ENCODE measurements around the gene GMDS.
"Not testable (repeated sequence)": the region's sequence is repeated elsewhere in the genome, so short reads cannot be mapped to it uniquely, and the experiment has no call there.

GMDS gene

GRCh38 chr6:1858196-1858595 is 387.2 kb downstream of the GMDS start:
- no peaks in the 10 kb centered on the region for H3K36me3 ChIP-seq (ENCODE audit: insufficient read depth, low read length)
- H3K9me3 ChIP-seq (ENCODE audit: low read length), result no peaks in the 10 kb centered on the region
- H3K4me1 ChIP-seq (ENCODE audit: insufficient read depth, low read length), result no peaks in the 10 kb centered on the region
- no peaks in the 10 kb centered on the region for H3K27me3 ChIP-seq (ENCODE audit: control insufficient read depth in 1 of 2, insufficient read depth in 2 of 2, low read length in 2 of 2)
- H3K27ac ChIP-seq (ENCODE audit: low read depth, low read length), result no peak overlapping the region
- no peak overlapping the region for H3K4me3 ChIP-seq (ENCODE audit: low read depth in 1 of 2, low read length in 2 of 2)
- no peak overlapping the region for H3K9ac ChIP-seq (ENCODE audit: low read length)

- no peaks in the 10 kb centered on the region for H3K36me3 ChIP-seq (ENCODE audit: insufficient read depth, low read length)
- H3K4me1 ChIP-seq (ENCODE audit: insufficient read depth, low read length), result no peaks in the 10 kb centered on the region
- no peaks in the 10 kb centered on the region for H3K9me3 ChIP-seq (ENCODE audit: low read length)
- H3K27me3 ChIP-seq (ENCODE audit: control insufficient read depth in 1 of 2, insufficient read depth in 2 of 2, low read length in 2 of 2), result no peaks in the 10 kb centered on the region
- H3K9ac ChIP-seq (ENCODE audit: low read length), result no peak overlapping the region
- no peak overlapping the region for H3K4me3 ChIP-seq (ENCODE audit: low read depth in 1 of 2, low read length in 2 of 2)
- H3K27ac ChIP-seq (ENCODE audit: low read depth, low read length), result no peak overlapping the region
Measured at GRCh38 chr6:1856381-1856780, 389.0 kb downstream of the GMDS start.

DNA sequence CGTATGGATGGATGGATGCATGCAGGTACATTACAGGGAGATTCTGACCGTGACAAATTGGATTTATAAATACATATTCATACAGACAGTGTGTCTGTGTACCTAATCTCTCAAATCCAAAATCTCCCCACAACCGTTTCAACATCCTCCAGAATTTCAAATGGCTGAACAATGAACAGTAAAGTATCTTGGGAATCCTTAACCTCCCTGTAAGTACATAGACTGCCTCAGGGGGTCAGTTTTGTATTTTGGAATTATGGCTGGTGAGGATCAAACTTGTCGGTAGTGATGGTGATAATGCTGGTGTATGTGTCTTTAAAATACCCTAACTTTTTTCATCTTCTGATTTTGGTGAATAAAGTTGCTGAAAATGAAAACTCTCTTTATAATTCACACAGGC is 389.5 kb downstream of the GMDS start:
- no peak overlapping the region for H3K4me3 ChIP-seq (ENCODE audit: low read depth in 1 of 2, low read length in 2 of 2)
- no peak overlapping the region for H3K27ac ChIP-seq (ENCODE audit: low read depth, low read length)
- no peaks in the 10 kb centered on the region for H3K9me3 ChIP-seq (ENCODE audit: low read length)
- no peak overlapping the region for H3K9ac ChIP-seq (ENCODE audit: low read length)
- H3K4me1 ChIP-seq (ENCODE audit: insufficient read depth, low read length), result no peaks in the 10 kb centered on the region
- H3K36me3 ChIP-seq (ENCODE audit: insufficient read depth, low read length), result no peaks in the 10 kb centered on the region
- H3K27me3 ChIP-seq (ENCODE audit: control insufficient read depth in 1 of 2, insufficient read depth in 2 of 2, low read length in 2 of 2), result no peaks in the 10 kb centered on the region

DNA sequence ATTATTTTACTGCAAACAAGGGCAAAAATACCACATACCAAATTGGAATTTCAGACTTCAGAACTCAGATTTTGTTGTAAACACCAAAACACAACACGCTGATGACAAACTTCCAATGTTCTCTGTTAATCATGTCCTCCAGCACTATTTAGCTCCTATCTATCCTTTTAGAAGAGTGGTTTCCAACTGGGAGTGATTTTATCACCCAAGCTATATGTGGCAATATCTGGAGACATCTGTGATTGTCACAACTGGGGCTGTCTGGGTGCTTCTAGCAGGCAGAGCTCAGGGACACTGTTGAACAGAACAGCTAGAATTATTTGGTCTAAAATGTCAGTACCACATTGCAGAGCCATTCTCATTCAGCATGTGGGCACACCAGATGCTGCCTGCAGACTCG is 391.1 kb downstream of the GMDS start:
- no peaks in the 10 kb centered on the region for H3K9me3 ChIP-seq (ENCODE audit: low read length)
- no peaks in the 10 kb centered on the region for H3K4me1 ChIP-seq (ENCODE audit: insufficient read depth, low read length)
- no peak overlapping the region for H3K9ac ChIP-seq (ENCODE audit: low read length)
- H3K27me3 ChIP-seq (ENCODE audit: control insufficient read depth in 1 of 2, insufficient read depth in 2 of 2, low read length in 2 of 2), result no peaks in the 10 kb centered on the region
- H3K4me3 ChIP-seq (ENCODE audit: low read depth in 1 of 2, low read length in 2 of 2), result no peak overlapping the region
- no peak overlapping the region for H3K27ac ChIP-seq (ENCODE audit: low read depth, low read length)
- H3K36me3 ChIP-seq (ENCODE audit: insufficient read depth, low read length), result no peaks in the 10 kb centered on the region

- H3K9ac ChIP-seq (ENCODE audit: low read length), result no peak overlapping the region
Measured at GRCh38 chr6:1853761-1854160, 391.6 kb downstream of the GMDS start.

GRCh38 chr6:1851681-1852456 is 393.5 kb downstream of the GMDS start:
- Histone ChIP-seq H3K9me3 (ENCODE audit: low read length) (no peaks in the 10 kb centered on the region), H3K36me3 (ENCODE audit: insufficient read depth, low read length) (no peaks in the 10 kb centered on the region), H3K4me3 (ENCODE audit: low read depth in 1 of 2, low read length in 2 of 2) (no peak overlapping the region), H3K27ac (ENCODE audit: low read depth, low read length) (no peak overlapping the region), H3K4me1 (ENCODE audit: insufficient read depth, low read length) (no peaks in the 10 kb centered on the region), H3K9ac (ENCODE audit: low read length) (no peak overlapping the region), H3K27me3 (ENCODE audit: control insufficient read depth in 1 of 2, insufficient read depth in 2 of 2, low read length in 2 of 2) (no peaks in the 10 kb centered on the region)

More at GRCh38 chr6:1853761-1854160, 391.6 kb downstream of the GMDS start:
- Histone ChIP-seq H3K9me3 (ENCODE audit: low read length) (no peaks in the 10 kb centered on the region), H3K4me3 (ENCODE audit: low read depth in 1 of 2, low read length in 2 of 2) (no peak overlapping the region), H3K36me3 (ENCODE audit: insufficient read depth, low read length) (no peaks in the 10 kb centered on the region), H3K27me3 (ENCODE audit: control insufficient read depth in 1 of 2, insufficient read depth in 2 of 2, low read length in 2 of 2) (no peaks in the 10 kb centered on the region), H3K27ac (ENCODE audit: low read depth, low read length) (no peak overlapping the region), H3K4me1 (ENCODE audit: insufficient read depth, low read length) (no peaks in the 10 kb centered on the region)

DNA sequence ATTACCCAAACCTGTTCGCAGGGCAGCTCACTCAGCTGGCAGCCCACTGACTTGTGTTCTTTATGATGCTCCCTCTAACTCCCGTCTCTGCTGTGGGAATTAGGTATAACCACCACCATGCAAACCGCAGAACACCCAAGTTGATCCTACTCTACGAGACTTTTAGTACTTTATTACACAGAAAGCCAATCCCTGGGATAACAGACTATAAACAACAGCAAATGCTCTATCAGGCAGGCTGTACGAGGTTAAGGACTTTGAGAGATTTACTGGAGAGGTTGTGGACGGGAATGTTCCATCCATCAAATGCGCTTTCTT is 394.6 kb downstream of the GMDS start:
- no peaks in the 10 kb centered on the region for H3K4me1 ChIP-seq (ENCODE audit: insufficient read depth, low read length)
- H3K36me3 ChIP-seq (ENCODE audit: insufficient read depth, low read length), result no peaks in the 10 kb centered on the region
- H3K27ac ChIP-seq (ENCODE audit: low read depth, low read length), result no peak overlapping the region
- H3K27me3 ChIP-seq (ENCODE audit: control insufficient read depth in 1 of 2, insufficient read depth in 2 of 2, low read length in 2 of 2), result no peaks in the 10 kb centered on the region
- no peak overlapping the region for H3K4me3 ChIP-seq (ENCODE audit: low read depth in 1 of 2, low read length in 2 of 2)
- no peak overlapping the region for H3K9ac ChIP-seq (ENCODE audit: low read length)
- no peaks in the 10 kb centered on the region for H3K9me3 ChIP-seq (ENCODE audit: low read length)

- Histone ChIP-seq H3K27me3 (ENCODE audit: control insufficient read depth in 1 of 2, insufficient read depth in 2 of 2, low read length in 2 of 2) (no peaks in the 10 kb centered on the region), H3K9ac (ENCODE audit: low read length) (no peak overlapping the region), H3K36me3 (ENCODE audit: insufficient read depth, low read length) (no peaks in the 10 kb centered on the region), H3K4me3 (ENCODE audit: low read depth in 1 of 2, low read length in 2 of 2) (no peak overlapping the region), H3K27ac (ENCODE audit: low read depth, low read length) (no peak overlapping the region), H3K4me1 (ENCODE audit: insufficient read depth, low read length) (no peaks in the 10 kb centered on the region), H3K9me3 (ENCODE audit: low read length) (no peaks in the 10 kb centered on the region)
Measured at GRCh38 chr6:1850121-1850839, 395.1 kb downstream of the GMDS start.

DNA sequence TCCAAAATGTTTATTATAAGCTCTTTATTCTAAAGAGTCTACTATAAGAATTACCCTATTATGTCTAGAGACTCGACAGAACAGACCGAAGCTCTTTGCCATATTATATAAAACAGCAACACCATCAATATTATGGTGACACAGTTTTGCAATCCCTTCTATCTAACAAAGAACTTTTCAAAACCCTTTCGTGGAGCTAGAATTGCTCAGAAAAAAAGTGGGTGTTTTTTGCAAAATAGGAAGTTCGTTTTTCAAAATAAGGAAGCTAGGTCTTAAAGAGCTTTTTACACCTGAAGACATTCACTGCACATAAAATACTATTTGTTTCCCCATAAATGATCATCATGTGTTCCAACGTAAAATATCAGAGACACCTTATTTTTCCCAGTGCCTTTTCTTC is 395.7 kb downstream of the GMDS start:
- no peaks in the 10 kb centered on the region for H3K9me3 ChIP-seq (ENCODE audit: low read length)
- H3K36me3 ChIP-seq (ENCODE audit: insufficient read depth, low read length), result no peaks in the 10 kb centered on the region

DNA sequence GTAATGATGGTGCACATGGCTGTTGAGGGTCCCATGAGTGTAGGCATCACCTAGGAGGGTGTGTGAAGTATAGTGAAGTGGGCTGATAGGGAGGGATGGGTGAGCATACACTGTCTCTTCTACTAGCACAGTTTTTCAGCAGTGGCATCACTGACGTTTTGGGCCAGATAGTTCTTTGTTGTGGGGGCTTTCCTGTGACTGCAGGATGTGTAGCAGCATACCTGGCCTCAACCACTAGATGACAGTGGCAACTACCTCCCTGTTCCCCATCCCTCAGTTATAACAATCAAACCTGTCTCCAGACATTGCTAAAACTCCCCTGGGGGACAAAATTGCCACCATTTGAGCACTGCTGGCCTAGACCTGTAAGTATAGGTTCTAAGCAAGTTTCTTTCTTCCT is 396.7 kb downstream of the GMDS start:
- Histone ChIP-seq H3K4me3 (ENCODE audit: low read depth in 1 of 2, low read length in 2 of 2) (no peak overlapping the region), H3K36me3 (ENCODE audit: insufficient read depth, low read length) (no peaks in the 10 kb centered on the region), H3K27ac (ENCODE audit: low read depth, low read length) (no peak overlapping the region), H3K27me3 (ENCODE audit: control insufficient read depth in 1 of 2, insufficient read depth in 2 of 2, low read length in 2 of 2) (no peaks in the 10 kb centered on the region), H3K9me3 (ENCODE audit: low read length) (no peaks in the 10 kb centered on the region), H3K4me1 (ENCODE audit: insufficient read depth, low read length) (no peaks in the 10 kb centered on the region), H3K9ac (ENCODE audit: low read length) (no peak overlapping the region)

More for the DNA sequence above, 395.7 kb downstream of the GMDS start:
- no peak overlapping the region for H3K4me3 ChIP-seq (ENCODE audit: low read depth in 1 of 2, low read length in 2 of 2)
- no peaks in the 10 kb centered on the region for H3K27me3 ChIP-seq (ENCODE audit: control insufficient read depth in 1 of 2, insufficient read depth in 2 of 2, low read length in 2 of 2)
- H3K9ac ChIP-seq (ENCODE audit: low read length), result no peak overlapping the region
- H3K27ac ChIP-seq (ENCODE audit: low read depth, low read length), result no peak overlapping the region
- H3K4me1 ChIP-seq (ENCODE audit: insufficient read depth, low read length), result no peaks in the 10 kb centered on the region

GRCh38 chr6:1846611-1847010 is 398.8 kb downstream of the GMDS start:
- Histone ChIP-seq H3K9me3 (ENCODE audit: low read length) (no peaks in the 10 kb centered on the region), H3K36me3 (ENCODE audit: insufficient read depth, low read length) (no peaks in the 10 kb centered on the region), H3K27me3 (ENCODE audit: control insufficient read depth in 1 of 2, insufficient read depth in 2 of 2, low read length in 2 of 2) (no peaks in the 10 kb centered on the region), H3K9ac (ENCODE audit: low read length) (no peak overlapping the region), H3K27ac (ENCODE audit: low read depth, low read length) (no peak overlapping the region), H3K4me1 (ENCODE audit: insufficient read depth, low read length) (no peaks in the 10 kb centered on the region), H3K4me3 (ENCODE audit: low read depth in 1 of 2, low read length in 2 of 2) (no peak overlapping the region)

GRCh38 chr6:1845543-1845942 is 399.9 kb downstream of the GMDS start:
- not testable (repeated sequence) for H3K27ac ChIP-seq (ENCODE audit: low read depth, low read length); H3K36me3 ChIP-seq (ENCODE audit: insufficient read depth, low read length); H3K9me3 ChIP-seq (ENCODE audit: low read length); H3K4me3 ChIP-seq (ENCODE audit: low read depth in 1 of 2, low read length in 2 of 2); H3K9ac ChIP-seq (ENCODE audit: low read length); H3K4me1 ChIP-seq (ENCODE audit: insufficient read depth, low read length); H3K27me3 ChIP-seq (ENCODE audit: control insufficient read depth in 1 of 2, insufficient read depth in 2 of 2, low read length in 2 of 2)

Measured in muscle layer of colon (tissue), 2 donors.